OCI-M1 (cell line): ENCODE data around the gene TNFAIP2.
"Not testable (repeated sequence)": the region's sequence is repeated elsewhere in the genome, so short reads cannot be mapped to it uniquely, and the experiment has no call there.

Experiments used
- DNase-seq: peaks from one replicate; lab custom pipeline; 2025; lab: John Stamatoyannopoulos, UW

Gene TNFAIP2

GRCh38 chr14:103155826-103156394, 32.6 kb downstream of the TNFAIP2 start:
- no peak for DNase-seq

- DNase-seq = no peak
Measured at GRCh38 chr14:103156651-103157378, 33.6 kb downstream of the TNFAIP2 start.

- DNase-seq = no peak
Measured at GRCh38 chr14:103157969-103158368, 34.7 kb downstream of the TNFAIP2 start.

GRCh38 chr14:103158688-103159087, 35.4 kb downstream of the TNFAIP2 start:
- DNase-seq = no peak

GRCh38 chr14:103160321-103161053, 37.2 kb downstream of the TNFAIP2 start:
- no peak for DNase-seq

GRCh38 chr14:103161054-103161397, 37.8 kb downstream of the TNFAIP2 start:
- DNase-seq = no peak

GRCh38 chr14:103163199-103163598, 39.9 kb downstream of the TNFAIP2 start:
- no peak for DNase-seq

- DNase-seq = no peak
Measured at GRCh38 chr14:103164006-103164405, 40.7 kb downstream of the TNFAIP2 start.

GRCh38 chr14:103164779-103165178, 41.5 kb downstream of the TNFAIP2 start:
- DNase-seq = no peak

- DNase-seq = no peak
Measured at GRCh38 chr14:103165323-103165722, 42.1 kb downstream of the TNFAIP2 start.

GRCh38 chr14:103169954-103170353, 46.7 kb downstream of the TNFAIP2 start:
- DNase-seq = no peak

- not testable (repeated sequence) for DNase-seq
Measured at GRCh38 chr14:103171206-103171605, 47.9 kb downstream of the TNFAIP2 start.

- no peak for DNase-seq
Measured at GRCh38 chr14:103172921-103173320, 49.7 kb downstream of the TNFAIP2 start.

- not testable (repeated sequence) for DNase-seq
Measured at GRCh38 chr14:103173887-103174286, 50.6 kb downstream of the TNFAIP2 start.

- not testable (repeated sequence) for DNase-seq
Measured at GRCh38 chr14:103176176-103176575, 52.9 kb downstream of the TNFAIP2 start.

- no peak for DNase-seq
Measured at GRCh38 chr14:103177376-103177775, 54.1 kb downstream of the TNFAIP2 start.

- no peak for DNase-seq
Measured at GRCh38 chr14:103178521-103178920, 55.3 kb downstream of the TNFAIP2 start.

- no peak for DNase-seq
Measured at GRCh38 chr14:103179094-103179493, 55.8 kb downstream of the TNFAIP2 start.

- DNase-seq = no peak
Measured at GRCh38 chr14:103180331-103180730, 57.1 kb downstream of the TNFAIP2 start.

- DNase-seq = no peak
Measured at GRCh38 chr14:103184046-103184445, 60.8 kb downstream of the TNFAIP2 start.

GRCh38 chr14:103185051-103186029, 62.1 kb downstream of the TNFAIP2 start:
- DNase-seq = peak; percentile 56

- no peak for DNase-seq
Measured at GRCh38 chr14:103186241-103186822, 63.1 kb downstream of the TNFAIP2 start.
